Osteoblast (primary cell): Measurements from ENCODE around the gene SPATA31D4. TPM values are rescaled to one million over a fixed set of nuclear protein-coding genes. Genes with fewer than 3 reads are reported as not detected.
"Not testable (repeated sequence)": the region's sequence is repeated elsewhere in the genome, so short reads cannot be mapped to it uniquely, and the experiment has no call there.

Source experiments
- DNase-seq: peaks from one replicate; pipeline ENCODE4 v3.0.0; 2011; ENCODE audit warnings: low spot score, mixed read lengths; ENCODE audit not compliant: insufficient read length; ENCODE audit errors: missing footprints
- H2AFZ ChIP-seq: 2 replicates; pipeline ENCODE4 v1.6.0; 2011; ENCODE audit warnings: mild to moderate bottlenecking, low read length
- H3K27ac ChIP-seq: 2 replicates; pipeline ENCODE4 v1.5.1; 2011; ENCODE audit warnings: mild to moderate bottlenecking, low read depth, low read length, moderate library complexity
- H3K27me3 ChIP-seq: 2 replicates; pipeline ENCODE4 v1.6.0; 2012; ENCODE audit warnings: mild to moderate bottlenecking, control low read depth, inconsistent platforms, low read length, moderate library complexity; ENCODE audit not compliant: insufficient read depth
- H3K36me3 ChIP-seq: 2 replicates; pipeline ENCODE4 v1.5.1; 2011; ENCODE audit warnings: mild to moderate bottlenecking, low read length, control low read depth, moderate library complexity; ENCODE audit not compliant: insufficient read depth
- H3K4me1 ChIP-seq: 2 replicates; pipeline ENCODE4 v1.5.1; 2011; ENCODE audit warnings: mild to moderate bottlenecking, low read length, control low read depth, moderate library complexity; ENCODE audit not compliant: insufficient read depth
- H3K4me2 ChIP-seq: 2 replicates; pipeline ENCODE4 v1.6.0; 2011; ENCODE audit warnings: mild to moderate bottlenecking, low read length; ENCODE audit not compliant: insufficient read depth
- H3K4me3 ChIP-seq: fragments of 200-600 bp; sonication (generic); 3 replicates; pipeline ENCODE4 v1.5.1; 2012; ENCODE audit warnings: mild to moderate bottlenecking, low read length, inconsistent platforms; ENCODE audit not compliant: insufficient read depth
- H3K79me2 ChIP-seq: 2 replicates; pipeline ENCODE4 v1.6.0; 2012; ENCODE audit warnings: mild to moderate bottlenecking, low read length, control low read depth, inconsistent platforms; ENCODE audit not compliant: insufficient read depth
- H3K9me3 ChIP-seq: 2 replicates; pipeline ENCODE4 v1.5.1; 2011; ENCODE audit warnings: low read depth, low read length, control low read depth
- H4K20me1 ChIP-seq: 2 replicates; pipeline ENCODE4 v1.6.0; 2012; ENCODE audit warnings: mild to moderate bottlenecking, low read length, control low read depth; ENCODE audit not compliant: insufficient read depth
- total RNA-seq: library from RNA; depleted of rRNA; stranded (reverse); fragments of >200 nt; gene quantifications from 2 replicates; pipeline ENCODE4 v1.2.3, GENCODE V29; 2012
- TF ChIP-seq, protein P1 (sequence below): IDR thresholded peaks from 2 replicates; pipeline ENCODE4 v1.5.1; 2011; ENCODE audit warnings: mild to moderate bottlenecking, low read depth, low read length, moderate library complexity; ENCODE audit errors: extremely low read depth

The SPATA31D4 gene
- total RNA-seq, 1 donor: not detected

DNA sequence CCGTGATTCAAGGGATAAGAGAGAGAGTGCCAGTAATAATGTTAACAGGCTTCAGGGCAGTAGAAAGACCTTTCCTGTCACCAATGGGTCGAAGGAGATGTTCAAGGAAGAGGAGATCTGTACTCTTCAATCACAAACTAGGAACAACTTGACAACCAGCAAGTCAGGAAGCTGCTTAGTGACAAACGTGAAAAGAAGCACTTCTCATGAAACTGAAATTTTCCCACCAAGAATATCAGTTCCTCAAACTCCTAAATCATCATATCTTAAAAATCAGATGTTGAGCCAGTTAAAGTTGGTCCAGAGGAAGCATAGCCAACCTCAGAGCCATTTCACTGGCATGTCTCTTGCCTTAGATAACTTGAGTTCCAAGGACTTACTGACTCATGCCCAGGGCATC, 5.3 kb downstream of the SPATA31D4 start:
- not testable (repeated sequence) for H3K79me2 ChIP-seq, H3K4me3 ChIP-seq, H3K27me3 ChIP-seq, H3K4me1 ChIP-seq, H3K4me2 ChIP-seq, DNase-seq, H4K20me1 ChIP-seq, H3K9me3 ChIP-seq, H3K27ac ChIP-seq, H2AFZ ChIP-seq, H3K36me3 ChIP-seq

DNA sequence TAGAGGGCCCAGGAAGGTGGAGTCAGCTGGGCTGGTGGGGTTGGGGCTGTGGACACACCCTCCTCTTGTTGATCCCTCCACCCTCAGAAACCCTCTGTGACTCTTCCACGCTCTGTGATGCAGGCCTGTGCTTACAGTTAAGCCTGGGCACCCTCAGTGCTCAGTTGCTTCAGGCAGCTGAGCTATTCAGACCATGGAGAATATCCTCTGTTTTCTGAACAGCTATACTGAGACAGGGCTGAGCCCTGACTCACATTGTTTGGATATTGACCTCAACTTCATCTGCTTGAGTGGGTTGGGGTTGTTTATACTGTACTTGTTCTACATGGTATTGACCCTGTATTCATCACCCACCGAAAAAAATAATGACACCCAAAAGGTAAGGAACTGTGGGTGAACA, 15.2 kb downstream of the SPATA31D4 start, which contains the start of gene SPATA31D3:
Gene SPATA31D3, plus strand, starts transcription at position 108 of the 400 bp plus-strand sequence. Its CDS starts 86 bp downstream, at position 194.
- not testable (repeated sequence) for H2AFZ ChIP-seq, H3K79me2 ChIP-seq, H3K36me3 ChIP-seq, H3K4me1 ChIP-seq, H3K4me2 ChIP-seq, H3K27ac ChIP-seq, H3K27me3 ChIP-seq, DNase-seq, H3K9me3 ChIP-seq, H4K20me1 ChIP-seq, H3K4me3 ChIP-seq

GRCh38 chr9:81948650-81949049, 20.4 kb downstream of the SPATA31D4 start:
- not testable (repeated sequence) for H3K27me3 ChIP-seq, H3K79me2 ChIP-seq, H2AFZ ChIP-seq, H3K4me1 ChIP-seq, H4K20me1 ChIP-seq, H3K9me3 ChIP-seq, H3K36me3 ChIP-seq, DNase-seq, H3K4me3 ChIP-seq, H3K4me2 ChIP-seq, H3K27ac ChIP-seq

DNA sequence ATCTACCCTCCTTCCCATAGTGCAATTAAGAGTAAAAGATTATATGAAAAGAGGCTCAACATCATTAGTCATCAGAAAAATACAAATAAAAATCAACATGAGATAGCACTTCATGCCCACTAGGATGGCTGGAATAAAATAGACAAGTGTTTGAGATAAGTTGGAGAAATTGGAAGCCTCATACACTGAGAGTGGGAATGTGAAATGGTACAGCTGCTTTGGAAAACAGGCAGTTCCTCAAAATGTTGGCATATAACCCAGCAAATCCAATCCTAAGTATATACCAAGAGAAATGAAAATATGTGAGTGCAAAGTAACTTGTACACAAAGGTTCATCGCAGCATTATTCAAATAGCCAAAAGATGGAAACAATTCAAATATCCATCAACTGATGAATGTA, 24.9 kb downstream of the SPATA31D4 start:
- H3K27ac ChIP-seq: no peak overlapping the region
- no peaks in the 10 kb centered on the region for H4K20me1 ChIP-seq
- no peaks in the 10 kb centered on the region for H3K36me3 ChIP-seq
- H3K4me3 ChIP-seq: no peak overlapping the region
- H3K27me3 ChIP-seq: no peaks in the 10 kb centered on the region
- no peaks in the 10 kb centered on the region for H3K79me2 ChIP-seq
- DNase-seq: no peak
- H2AFZ ChIP-seq: no peak overlapping the region
- H3K4me1 ChIP-seq: no peaks in the 10 kb centered on the region
- H3K9me3 ChIP-seq: no peaks in the 10 kb centered on the region
- TF ChIP-seq, protein P1, sequence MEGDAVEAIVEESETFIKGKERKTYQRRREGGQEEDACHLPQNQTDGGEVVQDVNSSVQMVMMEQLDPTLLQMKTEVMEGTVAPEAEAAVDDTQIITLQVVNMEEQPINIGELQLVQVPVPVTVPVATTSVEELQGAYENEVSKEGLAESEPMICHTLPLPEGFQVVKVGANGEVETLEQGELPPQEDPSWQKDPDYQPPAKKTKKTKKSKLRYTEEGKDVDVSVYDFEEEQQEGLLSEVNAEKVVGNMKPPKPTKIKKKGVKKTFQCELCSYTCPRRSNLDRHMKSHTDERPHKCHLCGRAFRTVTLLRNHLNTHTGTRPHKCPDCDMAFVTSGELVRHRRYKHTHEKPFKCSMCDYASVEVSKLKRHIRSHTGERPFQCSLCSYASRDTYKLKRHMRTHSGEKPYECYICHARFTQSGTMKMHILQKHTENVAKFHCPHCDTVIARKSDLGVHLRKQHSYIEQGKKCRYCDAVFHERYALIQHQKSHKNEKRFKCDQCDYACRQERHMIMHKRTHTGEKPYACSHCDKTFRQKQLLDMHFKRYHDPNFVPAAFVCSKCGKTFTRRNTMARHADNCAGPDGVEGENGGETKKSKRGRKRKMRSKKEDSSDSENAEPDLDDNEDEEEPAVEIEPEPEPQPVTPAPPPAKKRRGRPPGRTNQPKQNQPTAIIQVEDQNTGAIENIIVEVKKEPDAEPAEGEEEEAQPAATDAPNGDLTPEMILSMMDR: no peak
- no peak overlapping the region for H3K4me2 ChIP-seq

DNA sequence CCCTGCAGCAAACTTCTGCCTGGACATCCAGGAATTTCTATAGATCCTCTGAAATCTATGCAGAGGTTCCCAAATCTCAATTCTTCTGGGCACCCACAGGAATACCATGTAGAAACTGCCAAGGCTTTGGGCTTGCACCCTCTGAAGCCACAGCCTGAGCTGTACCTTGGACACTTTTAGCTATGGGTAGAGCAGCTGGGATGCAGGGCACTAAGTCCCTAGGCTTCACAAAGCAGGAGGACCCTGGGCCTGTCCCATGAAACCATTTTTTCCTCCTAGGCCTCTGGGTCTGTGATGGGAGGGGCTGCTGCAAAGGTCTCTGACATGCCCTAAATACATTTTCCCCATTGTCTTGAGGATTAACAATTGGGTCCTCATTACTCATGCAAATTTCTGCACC, 27.4 kb downstream of the SPATA31D4 start:
- no peaks in the 10 kb centered on the region for H4K20me1 ChIP-seq
- no peak overlapping the region for H3K4me2 ChIP-seq
- H3K4me1 ChIP-seq: no peaks in the 10 kb centered on the region
- no peaks in the 10 kb centered on the region for H3K36me3 ChIP-seq
- no peaks in the 10 kb centered on the region for H3K79me2 ChIP-seq
- no peaks in the 10 kb centered on the region for H3K27me3 ChIP-seq
- DNase-seq: no peak
- no peaks in the 10 kb centered on the region for H3K9me3 ChIP-seq
- TF ChIP-seq, protein P1: no peak
- H3K27ac ChIP-seq: no peak overlapping the region
- H2AFZ ChIP-seq: no peak overlapping the region
- no peak overlapping the region for H3K4me3 ChIP-seq
